Stimulated activated CD4-positive, alpha-beta T cell treated with anti-CD3 and anti-CD28 coated beads, Interleukin-1b, Interleukin-23, amount 100 ng/mL, for 4 hours (primary cell): Measurements from ENCODE around the gene NKAIN1.
"Not testable (repeated sequence)": the region's sequence is repeated elsewhere in the genome, so short reads cannot be mapped to it uniquely, and the experiment has no call there.

Experiments used
- DNase-seq, 2 donors: peaks; one replicate each; pipeline ENCODE4 v3.0.0-alpha.2; 2020; ENCODE audit warnings: low read depth in 2 of 2

Gene NKAIN1

GRCh38 chr1:31154000-31154631 lies 85.6 kb downstream of the NKAIN1 start:
- no peak for DNase-seq

- DNase-seq, result no peak
Observed at GRCh38 chr1:31153423-31153822, 86.3 kb downstream of the NKAIN1 start.

GRCh38 chr1:31152181-31152795 lies 87.4 kb downstream of the NKAIN1 start:
- no peak for DNase-seq

- DNase-seq, result no peak
Observed at GRCh38 chr1:31151402-31151801, 88.3 kb downstream of the NKAIN1 start.

GRCh38 chr1:31148409-31148808 lies 91.3 kb downstream of the NKAIN1 start:
- no peak for DNase-seq

- DNase-seq, result no peak
Observed at GRCh38 chr1:31145648-31146047, 94.0 kb downstream of the NKAIN1 start.

GRCh38 chr1:31144442-31144841 lies 95.2 kb downstream of the NKAIN1 start:
- no peak for DNase-seq

- no peak for DNase-seq
Observed at GRCh38 chr1:31143455-31143854, 96.2 kb downstream of the NKAIN1 start.

GRCh38 chr1:31142406-31142805 lies 97.3 kb downstream of the NKAIN1 start:
- DNase-seq, result no peak

- no peak for DNase-seq
Observed at GRCh38 chr1:31140299-31140698, 99.4 kb downstream of the NKAIN1 start.

GRCh38 chr1:31138797-31139521 lies 100.7 kb downstream of the NKAIN1 start:
- DNase-seq, result not testable (repeated sequence)

- not testable (repeated sequence) for DNase-seq
Observed at GRCh38 chr1:31137873-31138272, 101.8 kb downstream of the NKAIN1 start.

GRCh38 chr1:31135973-31136600 lies 103.6 kb downstream of the NKAIN1 start:
- DNase-seq, result no peak

GRCh38 chr1:31133368-31133767 lies 106.3 kb downstream of the NKAIN1 start:
- no peak for DNase-seq
